ENCODE results near the gene CCDC107.

DNA sequence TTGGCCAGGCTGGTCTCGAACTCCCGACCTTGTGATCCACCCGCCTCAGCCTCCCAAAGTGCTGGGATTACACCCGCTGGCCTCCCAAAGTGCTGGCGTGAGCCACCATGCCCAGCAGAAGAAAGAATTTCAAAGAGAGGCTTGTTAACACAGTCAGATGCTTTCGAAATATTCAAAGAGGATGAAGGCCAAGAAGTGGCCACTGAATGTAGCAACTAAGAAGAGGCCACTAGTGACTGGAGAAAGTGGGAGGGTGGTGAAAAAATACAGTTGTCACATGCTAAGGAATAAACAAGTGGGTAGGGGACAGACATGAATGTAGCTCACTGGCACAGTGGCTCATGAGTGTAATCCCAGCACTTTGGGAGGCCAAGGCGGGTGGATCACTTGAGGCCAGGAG lies 44.6 kb downstream of the CCDC107 start:
- TF ChIP-seq, protein P1, sequence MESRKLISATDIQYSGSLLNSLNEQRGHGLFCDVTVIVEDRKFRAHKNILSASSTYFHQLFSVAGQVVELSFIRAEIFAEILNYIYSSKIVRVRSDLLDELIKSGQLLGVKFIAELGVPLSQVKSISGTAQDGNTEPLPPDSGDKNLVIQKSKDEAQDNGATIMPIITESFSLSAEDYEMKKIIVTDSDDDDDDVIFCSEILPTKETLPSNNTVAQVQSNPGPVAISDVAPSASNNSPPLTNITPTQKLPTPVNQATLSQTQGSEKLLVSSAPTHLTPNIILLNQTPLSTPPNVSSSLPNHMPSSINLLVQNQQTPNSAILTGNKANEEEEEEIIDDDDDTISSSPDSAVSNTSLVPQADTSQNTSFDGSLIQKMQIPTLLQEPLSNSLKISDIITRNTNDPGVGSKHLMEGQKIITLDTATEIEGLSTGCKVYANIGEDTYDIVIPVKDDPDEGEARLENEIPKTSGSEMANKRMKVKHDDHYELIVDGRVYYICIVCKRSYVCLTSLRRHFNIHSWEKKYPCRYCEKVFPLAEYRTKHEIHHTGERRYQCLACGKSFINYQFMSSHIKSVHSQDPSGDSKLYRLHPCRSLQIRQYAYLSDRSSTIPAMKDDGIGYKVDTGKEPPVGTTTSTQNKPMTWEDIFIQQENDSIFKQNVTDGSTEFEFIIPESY (IDR thresholded peaks at IDR 0.05): no peak
- TF ChIP-seq, protein P2, sequence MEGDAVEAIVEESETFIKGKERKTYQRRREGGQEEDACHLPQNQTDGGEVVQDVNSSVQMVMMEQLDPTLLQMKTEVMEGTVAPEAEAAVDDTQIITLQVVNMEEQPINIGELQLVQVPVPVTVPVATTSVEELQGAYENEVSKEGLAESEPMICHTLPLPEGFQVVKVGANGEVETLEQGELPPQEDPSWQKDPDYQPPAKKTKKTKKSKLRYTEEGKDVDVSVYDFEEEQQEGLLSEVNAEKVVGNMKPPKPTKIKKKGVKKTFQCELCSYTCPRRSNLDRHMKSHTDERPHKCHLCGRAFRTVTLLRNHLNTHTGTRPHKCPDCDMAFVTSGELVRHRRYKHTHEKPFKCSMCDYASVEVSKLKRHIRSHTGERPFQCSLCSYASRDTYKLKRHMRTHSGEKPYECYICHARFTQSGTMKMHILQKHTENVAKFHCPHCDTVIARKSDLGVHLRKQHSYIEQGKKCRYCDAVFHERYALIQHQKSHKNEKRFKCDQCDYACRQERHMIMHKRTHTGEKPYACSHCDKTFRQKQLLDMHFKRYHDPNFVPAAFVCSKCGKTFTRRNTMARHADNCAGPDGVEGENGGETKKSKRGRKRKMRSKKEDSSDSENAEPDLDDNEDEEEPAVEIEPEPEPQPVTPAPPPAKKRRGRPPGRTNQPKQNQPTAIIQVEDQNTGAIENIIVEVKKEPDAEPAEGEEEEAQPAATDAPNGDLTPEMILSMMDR (IDR thresholded peaks at IDR 0.05; ENCODE audit: low read depth, low read length, missing input control): no peak
- no peak for TF ChIP-seq EGR1 (IDR thresholded peaks at IDR 0.05; ENCODE audit: low read depth in 2 of 2)
